Neuronal stem cell (in vitro differentiated cells): Measurements from ENCODE around the gene NPDC1. TPM values are rescaled to one million over a fixed set of nuclear protein-coding genes. Genes with fewer than 3 reads are reported as not detected.
A peak's percentile ranks its signal among the peaks of the same experiment; 100 is the strongest.

Experiments
- DNase-seq: peaks from one replicate; pipeline ENCODE4 v3.0.0-alpha.2; 2013; ENCODE audit warnings: low spot score
- H2AFZ ChIP-seq: one replicate; pipeline ENCODE4 v1.6.1; 2013; ENCODE audit warnings: mild to moderate bottlenecking, low read length, inconsistent platforms
- H2AK5ac ChIP-seq: 2 replicates; pipeline ENCODE4 v1.6.1; 2013; ENCODE audit warnings: low read depth, mild to moderate bottlenecking, inconsistent platforms, low read length, moderate library complexity, mixed read lengths
- H2BK120ac ChIP-seq: 2 replicates; pipeline ENCODE4 v1.6.1; 2013; ENCODE audit warnings: low read depth, mild to moderate bottlenecking, inconsistent platforms, low read length, moderate library complexity, mixed read lengths
- H2BK12ac ChIP-seq: one replicate; pipeline ENCODE4 v1.6.1; 2013; ENCODE audit warnings: low read length, inconsistent platforms
- H2BK15ac ChIP-seq: 2 replicates; pipeline ENCODE4 v1.6.1; 2013; ENCODE audit warnings: mild to moderate bottlenecking, low read length, inconsistent platforms, mixed read lengths
- H2BK5ac ChIP-seq: one replicate; pipeline ENCODE4 v1.6.1; 2013; ENCODE audit warnings: inconsistent platforms, mild to moderate bottlenecking, low read length, moderate library complexity
- H3K14ac ChIP-seq: one replicate; pipeline ENCODE4 v1.6.1; 2013; ENCODE audit warnings: low read length, inconsistent platforms
- H3K18ac ChIP-seq: 2 replicates; pipeline ENCODE4 v1.6.1; 2013; ENCODE audit warnings: low read length, inconsistent platforms
- H3K23ac ChIP-seq: 2 replicates; pipeline ENCODE4 v1.6.1; 2013; ENCODE audit warnings: low read depth, mild to moderate bottlenecking, mixed read lengths, low read length, inconsistent platforms; ENCODE audit not compliant: poor library complexity
- H3K27ac ChIP-seq: replicated peaks from 3 replicates; pipeline ENCODE4 v1.5.1; 2013; ENCODE audit warnings: low read length, inconsistent platforms
- H3K27me3 ChIP-seq, 3 experiments: 2 replicates each; pipeline ENCODE4 v1.6.1; 2013; ENCODE audit warnings: low read length in 3 of 3, mild to moderate bottlenecking in 2 of 3, inconsistent platforms in 1 of 3, low read depth in 1 of 3, mixed read lengths in 1 of 3, moderate library complexity in 1 of 3; ENCODE audit not compliant: control insufficient read depth in 3 of 3, insufficient read depth in 3 of 3
- H3K36me3 ChIP-seq, 2 donors: replicated peaks in 1 of 2; 2 replicates each; pipeline ENCODE4 v1.6.1; 2013; ENCODE audit warnings: low read length in 2 of 2; ENCODE audit not compliant: control insufficient read depth in 2 of 2, insufficient read depth in 2 of 2
- H3K4ac ChIP-seq: 2 replicates; pipeline ENCODE4 v1.6.1; 2013; ENCODE audit warnings: inconsistent platforms, mild to moderate bottlenecking, low read length, moderate library complexity
- H3K4me1 ChIP-seq, 2 donors: 1 replicate in 1 of 2; 2 replicates in 1 of 2; pipeline ENCODE4 v1.6.1; 2013; ENCODE audit warnings: low read length in 2 of 2, low read depth in 1 of 2; ENCODE audit not compliant: control insufficient read depth in 2 of 2, insufficient read depth in 1 of 2
- H3K4me2 ChIP-seq: one replicate; pipeline ENCODE4 v1.6.1; 2013; ENCODE audit warnings: mild to moderate bottlenecking, low read length, inconsistent platforms; ENCODE audit not compliant: insufficient read depth, poor library complexity, severe bottlenecking
- H3K4me3 ChIP-seq, 2 donors: 2 replicates each; pipeline ENCODE4 v1.5.1; 2013; ENCODE audit warnings: low read length in 2 of 2, mild to moderate bottlenecking in 2 of 2, inconsistent platforms in 1 of 2, moderate library complexity in 1 of 2
- H3K79me1 ChIP-seq: one replicate; pipeline ENCODE4 v1.6.1; 2013; ENCODE audit warnings: low read depth, mild to moderate bottlenecking, inconsistent platforms, low read length, moderate library complexity
- H3K9ac ChIP-seq: one replicate; pipeline ENCODE4 v1.6.1; 2013; ENCODE audit warnings: mild to moderate bottlenecking, low read depth, low read length, inconsistent platforms; ENCODE audit not compliant: poor library complexity
- H3K9me3 ChIP-seq, 2 donors: replicated peaks in 1 of 2; 2 replicates each; pipeline versions ENCODE3 to v1.6.1; 2013; ENCODE audit warnings: low read length in 2 of 2, mild to moderate bottlenecking in 2 of 2, inconsistent platforms in 1 of 2, low read depth in 1 of 2, mixed read lengths in 1 of 2, moderate library complexity in 1 of 2; ENCODE audit not compliant: control insufficient read depth in 2 of 2, insufficient read depth in 1 of 2
- H4K8ac ChIP-seq: one replicate; pipeline ENCODE4 v1.6.1; 2013; ENCODE audit warnings: low read depth, mild to moderate bottlenecking, inconsistent platforms, low read length, moderate library complexity
- H4K91ac ChIP-seq: one replicate; pipeline ENCODE4 v1.6.1; 2013; ENCODE audit warnings: low read length, low read depth, mild to moderate bottlenecking, inconsistent platforms; ENCODE audit not compliant: poor library complexity
- WGBS, 2 donors: extraction: QIAGEN DNeasy Blood & Tissue Kit; methylation state at CpG; one replicate each; pipeline ENCODE4 v1.1.7; 2013; ENCODE audit warnings: missing lambda C conversion rate in 2 of 2, mixed read lengths in 1 of 2; ENCODE audit not compliant: insufficient read length in 2 of 2, insufficient replicate concordance in 1 of 2; ENCODE audit errors: extremely low coverage in 2 of 2; 5-methylcytosine and 5-hydroxymethylcytosine counted together
- polyA plus RNA-seq, 2 experiments: library from polyadenylated mRNA; stranded (reverse); fragments of 200-250 nt; gene quantifications; one replicate each; pipeline ENCODE4 v1.2.3, GENCODE V29; 2013

Gene NPDC1
- polyA plus RNA-seq (2013, experiment 1 of 2), result 41.2 TPM
- polyA plus RNA-seq (2013, experiment 2 of 2), result 37.6 TPM

GRCh38 chr9:137046088-137046787, at the start of gene NPDC1:
Gene NPDC1 (minus strand): TSS chr9:137046177. CDS start chr9:137045989, 188 bp downstream.
- H3K4ac ChIP-seq, result peak within 1 kb of the TSS; percentile 3
- no peak within 1 kb of the TSS for H4K91ac ChIP-seq
- H4K8ac ChIP-seq, result no peak within 1 kb of the TSS
- peak within 1 kb of the TSS; percentile 22 for H2BK12ac ChIP-seq
- H2BK15ac ChIP-seq, result no peak within 1 kb of the TSS
- WGBS, 2 donors, result no CpG with 5 or more reads among the region's 57 CpGs
- H3K27me3 ChIP-seq, result peaks cover 5 to 54% (median 40%) of the 10 kb centered on the region in 3 experiments
- H3K14ac ChIP-seq, result peak within 1 kb of the TSS; percentile 97
- H3K9me3 ChIP-seq, result peaks cover 0 to 2% of the 10 kb centered on the region in 2 donors
- H3K9ac ChIP-seq, result peak within 1 kb of the TSS; percentile 86
- peak within 1 kb of the TSS; percentile 48 for H2BK5ac ChIP-seq
- peak; percentile 85 for DNase-seq
- H2BK120ac ChIP-seq, result no peak within 1 kb of the TSS
- H3K18ac ChIP-seq, result peak within 1 kb of the TSS; percentile 89
- H3K79me1 ChIP-seq, result peaks cover 5% of the 10 kb centered on the region
- peak within 1 kb of the TSS; percentile 91 for H3K23ac ChIP-seq
- H2AK5ac ChIP-seq, result peak within 1 kb of the TSS; percentile 91
- no peaks in the 10 kb centered on the region for H3K36me3 ChIP-seq
- peak within 1 kb of the TSS; percentile 100 for H3K4me2 ChIP-seq
- H3K4me1 ChIP-seq, result peaks cover 8 to 30% of the 10 kb centered on the region in 2 donors
- peak within 1 kb of the TSS; percentile 97 for H2AFZ ChIP-seq
- peak within 1 kb of the TSS; percentile 82 to 88 for H3K4me3 ChIP-seq
- no peak within 1 kb of the TSS for H3K27ac ChIP-seq

- Histone ChIP-seq H2BK5ac (no peak overlapping the region), H2BK12ac (peak overlapping the region; percentile 10), H2AFZ (no peak overlapping the region), H3K27ac (no peak overlapping the region), H3K4ac (no peak overlapping the region), H2BK15ac (no peak overlapping the region), H4K8ac (no peak overlapping the region), H3K4me1 (peaks cover 6 to 15% of the 10 kb centered on the region in 2 donors), H3K9ac (peak overlapping the region; percentile 44), H3K27me3 (peaks cover 2 to 12% (median 8%) of the 10 kb centered on the region in 3 experiments), H3K36me3 (peaks cover 11 to 39% of the 10 kb centered on the region in 2 donors), H4K91ac (no peak overlapping the region), H3K18ac (no peak overlapping the region), H3K4me3 (no peak overlapping the region), H3K79me1 (peaks cover 3% of the 10 kb centered on the region), H2AK5ac (no peak overlapping the region), H2BK120ac (no peak overlapping the region), H3K9me3 (no peaks in the 10 kb centered on the region), H3K23ac (no peak overlapping the region), H3K14ac (peak overlapping the region; percentile 21), H3K4me2 (no peak overlapping the region)
- no CpG with 5 or more reads among the region's 11 CpGs for WGBS, 2 donors
- DNase-seq, result no peak
Observed at GRCh38 chr9:137089232-137089947, 43.4 kb upstream of the NPDC1 start.

GRCh38 chr9:137088121-137088520, 42.1 kb upstream of the NPDC1 start:
- no CpG with 5 or more reads among the region's 5 CpGs for WGBS, 2 donors
- H3K4ac ChIP-seq, result no peak overlapping the region
- no peak overlapping the region for H3K4me2 ChIP-seq
- H2AFZ ChIP-seq, result no peak overlapping the region
- peaks cover 3% of the 10 kb centered on the region for H3K79me1 ChIP-seq
- H3K9me3 ChIP-seq, result no peaks in the 10 kb centered on the region
- H3K23ac ChIP-seq, result no peak overlapping the region
- no peak overlapping the region for H2BK120ac ChIP-seq
- peaks cover 11 to 37% of the 10 kb centered on the region in 2 donors for H3K36me3 ChIP-seq
- no peak overlapping the region for H2BK15ac ChIP-seq
- H3K27me3 ChIP-seq, result peaks cover 2 to 19% (median 15%) of the 10 kb centered on the region in 3 experiments
- no peak overlapping the region for H3K14ac ChIP-seq
- H4K91ac ChIP-seq, result no peak overlapping the region
- H3K4me3 ChIP-seq, result peak overlapping the region in 1 of 2 donors; percentile 84
- H3K18ac ChIP-seq, result no peak overlapping the region
- no peak overlapping the region for H3K9ac ChIP-seq
- no peak overlapping the region for H3K27ac ChIP-seq
- H4K8ac ChIP-seq, result no peak overlapping the region
- no peak overlapping the region for H2BK5ac ChIP-seq
- no peak overlapping the region for H2AK5ac ChIP-seq
- peaks cover 10 to 20% of the 10 kb centered on the region in 2 donors for H3K4me1 ChIP-seq
- H2BK12ac ChIP-seq, result no peak overlapping the region
- DNase-seq, result no peak
